PC-9 (cell line): ENCODE measurements around the gene IRF4.

ENCODE experiments used
- EZH2 ChIP-seq: fragments of 200-600 bp; sonication (generic); IDR thresholded peaks from 2 replicates; pipeline ENCODE4 v1.8.0; 2017; ENCODE audit warnings: antibody characterized with exemption, low read depth
- TF ChIP-seq, protein P1 (sequence below): fragments of 200-600 bp; sonication (generic); conservative IDR thresholded peaks from 2 replicates; pipeline ENCODE4 v1.6.1; 2017; ENCODE audit warnings: mixed run types, antibody characterized with exemption, mild to moderate bottlenecking, moderate library complexity

DNA sequence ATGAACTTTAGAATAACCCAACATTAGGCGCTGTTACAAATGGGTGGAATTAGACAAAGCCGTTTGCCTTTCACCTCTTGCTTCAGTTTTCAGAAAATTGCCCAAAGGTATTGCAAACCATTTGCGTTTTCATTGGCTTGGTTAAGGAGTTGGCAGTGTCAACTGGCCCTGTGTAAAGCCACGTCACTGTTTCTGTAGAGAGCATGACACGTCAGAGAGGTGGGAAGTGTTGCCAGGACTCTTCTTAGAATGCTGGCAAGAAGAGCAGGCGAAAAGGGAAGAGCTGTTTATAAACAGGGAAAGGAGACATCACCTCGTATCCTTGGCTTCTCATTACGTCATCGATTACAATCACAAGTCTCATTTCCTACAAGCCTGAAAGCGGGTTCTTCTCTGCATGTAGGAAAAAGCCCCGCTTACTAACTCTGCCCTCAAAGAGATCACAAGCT lies 4.2 kb upstream of the IRF4 start:
- TF ChIP-seq, protein P1, sequence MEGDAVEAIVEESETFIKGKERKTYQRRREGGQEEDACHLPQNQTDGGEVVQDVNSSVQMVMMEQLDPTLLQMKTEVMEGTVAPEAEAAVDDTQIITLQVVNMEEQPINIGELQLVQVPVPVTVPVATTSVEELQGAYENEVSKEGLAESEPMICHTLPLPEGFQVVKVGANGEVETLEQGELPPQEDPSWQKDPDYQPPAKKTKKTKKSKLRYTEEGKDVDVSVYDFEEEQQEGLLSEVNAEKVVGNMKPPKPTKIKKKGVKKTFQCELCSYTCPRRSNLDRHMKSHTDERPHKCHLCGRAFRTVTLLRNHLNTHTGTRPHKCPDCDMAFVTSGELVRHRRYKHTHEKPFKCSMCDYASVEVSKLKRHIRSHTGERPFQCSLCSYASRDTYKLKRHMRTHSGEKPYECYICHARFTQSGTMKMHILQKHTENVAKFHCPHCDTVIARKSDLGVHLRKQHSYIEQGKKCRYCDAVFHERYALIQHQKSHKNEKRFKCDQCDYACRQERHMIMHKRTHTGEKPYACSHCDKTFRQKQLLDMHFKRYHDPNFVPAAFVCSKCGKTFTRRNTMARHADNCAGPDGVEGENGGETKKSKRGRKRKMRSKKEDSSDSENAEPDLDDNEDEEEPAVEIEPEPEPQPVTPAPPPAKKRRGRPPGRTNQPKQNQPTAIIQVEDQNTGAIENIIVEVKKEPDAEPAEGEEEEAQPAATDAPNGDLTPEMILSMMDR = no peak
- TF ChIP-seq EZH2 = no peak
